ENCODE measurements around the gene EIF4H. TPM values are rescaled to one million over a fixed set of nuclear protein-coding genes. Genes with fewer than 3 reads are reported as not detected.

The EIF4H gene
- total RNA-seq, 1 experiment from 2014 or later: 365 TPM

- POLR2A ChIA-PET: no interaction called here
- no peak for TF ChIP-seq CTCF (IDR thresholded peaks at IDR 0.05; ENCODE audit: unreplicated experiment)
- Mint-ChIP-seq H3K4me3 (ENCODE audit: unreplicated experiment) (no peak overlapping the region), H3K4me1 (ENCODE audit: insufficient read depth, unreplicated experiment) (peaks cover 10% of the 10 kb centered on the region), H3K27me3 (ENCODE audit: insufficient read depth, unreplicated experiment) (no peaks in the 10 kb centered on the region), H3K9me3 (ENCODE audit: unreplicated experiment) (no peaks in the 10 kb centered on the region), H3K36me3 (ENCODE audit: insufficient read depth, unreplicated experiment) (no peaks in the 10 kb centered on the region), H3K27ac (ENCODE audit: low read depth, unreplicated experiment) (no peak overlapping the region)
- intact Hi-C loops (cut with micrococcal nuclease): no loop called here
- no TSS peak for BruUV-seq (replicated peaks)
- CTCF ChIA-PET: interaction anchor here (1.9 to 12.7 kb wide), 2 partner anchors 180 to 187 kb away, joined by 7 to 217 read pairs; no protein-coding TSS in a partner anchor
- DNase-seq (ENCODE audit: unreplicated experiment): no peak
Observed at GRCh38 chr7:74212661-74213060, 38.5 kb downstream of the EIF4H start.

DNA sequence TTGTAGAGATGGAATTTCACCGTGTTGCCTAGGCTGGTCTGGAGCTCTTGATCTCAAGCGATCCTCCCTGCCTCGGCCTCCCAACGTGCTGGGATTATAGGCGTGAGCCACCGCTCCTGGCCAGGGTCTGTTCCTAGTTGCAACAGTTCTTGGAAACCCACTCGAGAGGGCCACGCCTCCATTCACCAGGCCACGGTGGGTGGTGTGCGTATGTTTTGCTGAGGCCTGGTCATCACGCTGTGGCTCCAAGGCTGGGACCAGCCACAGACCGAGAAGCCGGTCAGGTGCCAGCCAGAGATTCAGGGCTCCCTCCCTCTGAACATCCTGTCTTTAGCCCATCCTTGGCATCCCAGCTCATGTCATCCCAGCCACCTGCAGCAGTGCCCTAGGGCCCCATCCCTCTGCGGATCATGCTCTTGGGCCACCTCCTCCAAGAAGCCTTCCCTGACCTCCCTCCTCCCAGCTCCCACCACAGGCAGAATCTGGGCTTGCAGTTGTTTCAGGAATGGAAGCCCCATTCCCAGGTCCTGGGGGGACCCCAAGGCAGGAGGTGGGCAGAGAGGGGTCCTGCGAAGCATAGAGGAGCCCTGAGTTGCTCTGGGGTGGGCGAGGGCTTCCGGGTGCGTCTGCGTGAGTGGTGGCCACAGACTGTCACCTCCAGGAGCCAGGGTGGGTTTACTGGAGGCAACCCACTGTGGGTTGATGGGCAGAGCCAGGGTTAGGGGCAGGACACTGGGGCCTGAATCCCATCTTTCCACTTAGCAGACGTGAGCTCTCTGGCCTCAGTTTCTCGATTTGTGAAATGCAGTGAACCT, 40.9 kb downstream of the EIF4H start:
- no peak for DNase-seq (ENCODE audit: unreplicated experiment)
- H3K4me3 Mint-ChIP-seq (ENCODE audit: unreplicated experiment): no peak overlapping the region
- H3K27ac Mint-ChIP-seq (ENCODE audit: low read depth, unreplicated experiment): no peak overlapping the region
- no peak for TF ChIP-seq CTCF (IDR thresholded peaks at IDR 0.05; ENCODE audit: unreplicated experiment)
- H3K9me3 Mint-ChIP-seq (ENCODE audit: unreplicated experiment): no peaks in the 10 kb centered on the region
- intact Hi-C loops (cut with micrococcal nuclease): no loop called here
- ChIA-PET CTCF (interaction anchor here (0.7 to 1.7 kb wide), 2 partner anchors 9 to 186 kb away, joined by 5 to 6 read pairs; no protein-coding TSS in a partner anchor), POLR2A (no interaction called here)
- H3K36me3 Mint-ChIP-seq (ENCODE audit: insufficient read depth, unreplicated experiment): no peaks in the 10 kb centered on the region
- H3K4me1 Mint-ChIP-seq (ENCODE audit: insufficient read depth, unreplicated experiment): no peaks in the 10 kb centered on the region
- H3K27me3 Mint-ChIP-seq (ENCODE audit: insufficient read depth, unreplicated experiment): no peaks in the 10 kb centered on the region
- BruUV-seq (replicated peaks): no TSS peak

- TF ChIP-seq CTCF (IDR thresholded peaks at IDR 0.05; ENCODE audit: unreplicated experiment): no peak
- intact Hi-C loops (cut with micrococcal nuclease): no loop called here
- CTCF ChIA-PET: interaction anchor here (1.7 kb wide), 1 partner anchor 9 kb away, joined by 6 read pairs; no protein-coding TSS in a partner anchor
- H3K36me3 Mint-ChIP-seq (ENCODE audit: insufficient read depth, unreplicated experiment): no peaks in the 10 kb centered on the region
- no peaks in the 10 kb centered on the region for H3K27me3 Mint-ChIP-seq (ENCODE audit: insufficient read depth, unreplicated experiment)
- H3K4me3 Mint-ChIP-seq (ENCODE audit: unreplicated experiment): no peak overlapping the region
- BruUV-seq (replicated peaks): no TSS peak
- no peak for DNase-seq (ENCODE audit: unreplicated experiment)
- POLR2A ChIA-PET: no interaction called here
- no peak overlapping the region for H3K27ac Mint-ChIP-seq (ENCODE audit: low read depth, unreplicated experiment)
- H3K4me1 Mint-ChIP-seq (ENCODE audit: insufficient read depth, unreplicated experiment): no peaks in the 10 kb centered on the region
- H3K9me3 Mint-ChIP-seq (ENCODE audit: unreplicated experiment): no peaks in the 10 kb centered on the region
Observed at GRCh38 chr7:74215921-74216320, 41.8 kb downstream of the EIF4H start.

DNA sequence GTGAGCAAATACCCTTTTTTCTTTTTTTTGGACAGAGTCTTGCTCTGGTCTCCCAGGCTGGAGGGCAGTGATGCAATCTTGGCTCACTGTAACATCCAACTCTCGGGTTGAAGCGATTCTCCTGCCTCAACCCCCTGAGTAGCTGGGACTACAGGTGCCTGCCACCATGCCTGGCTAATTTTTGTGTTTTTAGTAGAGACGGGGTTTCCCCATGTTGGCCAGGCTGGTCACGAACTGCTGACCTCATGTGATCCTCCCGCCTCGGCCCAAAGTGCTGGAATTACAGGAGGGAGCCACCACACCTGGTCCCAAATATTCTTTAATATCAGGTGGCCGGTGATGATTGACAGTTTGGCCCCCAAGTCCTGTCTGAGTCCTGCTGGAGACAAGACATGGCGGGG, 42.2 kb downstream of the EIF4H start:
- no peak for TF ChIP-seq CTCF (IDR thresholded peaks at IDR 0.05; ENCODE audit: unreplicated experiment)
- BruUV-seq (replicated peaks): no TSS peak

More for the DNA sequence above, 42.2 kb downstream of the EIF4H start:
- ChIA-PET POLR2A (interaction anchor here (1.1 kb wide), 1 partner anchor 56 kb away, joined by 3 read pairs; no protein-coding TSS in a partner anchor), CTCF (interaction anchor here (1.0 kb wide), 1 partner anchor 8 kb away, joined by 3 read pairs; no protein-coding TSS in a partner anchor)
- no peak for DNase-seq (ENCODE audit: unreplicated experiment)
- Mint-ChIP-seq H3K4me1 (ENCODE audit: insufficient read depth, unreplicated experiment) (no peaks in the 10 kb centered on the region), H3K27me3 (ENCODE audit: insufficient read depth, unreplicated experiment) (no peaks in the 10 kb centered on the region), H3K36me3 (ENCODE audit: insufficient read depth, unreplicated experiment) (no peaks in the 10 kb centered on the region), H3K4me3 (ENCODE audit: unreplicated experiment) (no peak overlapping the region), H3K27ac (ENCODE audit: low read depth, unreplicated experiment) (no peak overlapping the region), H3K9me3 (ENCODE audit: unreplicated experiment) (no peaks in the 10 kb centered on the region)
- intact Hi-C loops (cut with micrococcal nuclease): no loop called here
